Retinal pigment epithelial cell (primary cell): ENCODE results near the gene AGTRAP.

Source experiments
- DNase-seq: peaks from one replicate; pipeline ENCODE4 v3.0.0-alpha.2; 2010; ENCODE audit warnings: low read depth
- H3K4me3 ChIP-seq: 2 replicates; pipeline ENCODE4 v1.5.1; 2011; ENCODE audit warnings: mild to moderate bottlenecking, low read length, control low read depth, moderate library complexity
- CTCF ChIP-seq: conservative IDR thresholded peaks from 2 replicates; pipeline ENCODE4 v1.5.1; 2011; ENCODE audit warnings: low read depth, low read length, control low read depth, inconsistent platforms

Gene AGTRAP

GRCh38 chr1:11741919-11742558 lies 6.1 kb downstream of the AGTRAP start:
- no peak overlapping the region for H3K4me3 ChIP-seq
- TF ChIP-seq CTCF, result no peak
- DNase-seq, result no peak

- DNase-seq, result no peak
- H3K4me3 ChIP-seq, result no peak overlapping the region
- TF ChIP-seq CTCF, result no peak
These were observed 8.4 kb downstream of the AGTRAP start for GRCh38 chr1:11744287-11744686.

GRCh38 chr1:11746092-11746491 lies 10.2 kb downstream of the AGTRAP start:
- H3K4me3 ChIP-seq, result no peak overlapping the region
- TF ChIP-seq CTCF, result no peak
- DNase-seq, result no peak

GRCh38 chr1:11746795-11747487 lies 11.0 kb downstream of the AGTRAP start:
- no peak overlapping the region for H3K4me3 ChIP-seq
- TF ChIP-seq CTCF, result no peak
- DNase-seq, result no peak

- no peak overlapping the region for H3K4me3 ChIP-seq
- TF ChIP-seq CTCF, result no peak
- no peak for DNase-seq
These were observed 12.6 kb downstream of the AGTRAP start for GRCh38 chr1:11748294-11749202.

- H3K4me3 ChIP-seq, result no peak overlapping the region
- no peak for DNase-seq
- TF ChIP-seq CTCF, result peak; percentile 61
These were observed 13.3 kb downstream of the AGTRAP start for GRCh38 chr1:11749203-11749689.
